Hematopoietic multipotent progenitor cell treated with erythropoietin and hydrocortisone succinate and interleukin-3 and kit ligand, for 6 days (in vitro differentiated cells): ENCODE results near the gene KBTBD2.
"Not testable (repeated sequence)": the region's sequence is repeated elsewhere in the genome, so short reads cannot be mapped to it uniquely, and the experiment has no call there.

Experiments used
- DNase-seq: peaks from one replicate; pipeline ENCODE4 v3.0.0-alpha.2; 2015

The KBTBD2 gene

GRCh38 chr7:32848655-32849054 is 42.9 kb downstream of the KBTBD2 start:
- DNase-seq = not testable (repeated sequence)

- peak; percentile 96 for DNase-seq
These were observed 44.8 kb downstream of the KBTBD2 start for GRCh38 chr7:32846630-32847225.

- not testable (repeated sequence) for DNase-seq
These were observed 46.8 kb downstream of the KBTBD2 start for GRCh38 chr7:32844748-32845147.

- DNase-seq = not testable (repeated sequence)
These were observed 47.8 kb downstream of the KBTBD2 start for GRCh38 chr7:32843763-32844162.

GRCh38 chr7:32839846-32840245 is 51.7 kb downstream of the KBTBD2 start:
- not testable (repeated sequence) for DNase-seq

GRCh38 chr7:32828996-32829752 is 62.4 kb downstream of the KBTBD2 start:
- DNase-seq = not testable (repeated sequence)
